GM21360 (cell line): ENCODE data around the gene SUN5.

Source experiments
- ATAC-seq: cut with Tn5 transposase; IDR thresholded peaks from one replicate; pipeline ENCODE4 v1.9.1; 2021; ENCODE audit warnings: mild to moderate bottlenecking, moderate library complexity; ENCODE audit not compliant: unreplicated experiment

The SUN5 gene

DNA sequence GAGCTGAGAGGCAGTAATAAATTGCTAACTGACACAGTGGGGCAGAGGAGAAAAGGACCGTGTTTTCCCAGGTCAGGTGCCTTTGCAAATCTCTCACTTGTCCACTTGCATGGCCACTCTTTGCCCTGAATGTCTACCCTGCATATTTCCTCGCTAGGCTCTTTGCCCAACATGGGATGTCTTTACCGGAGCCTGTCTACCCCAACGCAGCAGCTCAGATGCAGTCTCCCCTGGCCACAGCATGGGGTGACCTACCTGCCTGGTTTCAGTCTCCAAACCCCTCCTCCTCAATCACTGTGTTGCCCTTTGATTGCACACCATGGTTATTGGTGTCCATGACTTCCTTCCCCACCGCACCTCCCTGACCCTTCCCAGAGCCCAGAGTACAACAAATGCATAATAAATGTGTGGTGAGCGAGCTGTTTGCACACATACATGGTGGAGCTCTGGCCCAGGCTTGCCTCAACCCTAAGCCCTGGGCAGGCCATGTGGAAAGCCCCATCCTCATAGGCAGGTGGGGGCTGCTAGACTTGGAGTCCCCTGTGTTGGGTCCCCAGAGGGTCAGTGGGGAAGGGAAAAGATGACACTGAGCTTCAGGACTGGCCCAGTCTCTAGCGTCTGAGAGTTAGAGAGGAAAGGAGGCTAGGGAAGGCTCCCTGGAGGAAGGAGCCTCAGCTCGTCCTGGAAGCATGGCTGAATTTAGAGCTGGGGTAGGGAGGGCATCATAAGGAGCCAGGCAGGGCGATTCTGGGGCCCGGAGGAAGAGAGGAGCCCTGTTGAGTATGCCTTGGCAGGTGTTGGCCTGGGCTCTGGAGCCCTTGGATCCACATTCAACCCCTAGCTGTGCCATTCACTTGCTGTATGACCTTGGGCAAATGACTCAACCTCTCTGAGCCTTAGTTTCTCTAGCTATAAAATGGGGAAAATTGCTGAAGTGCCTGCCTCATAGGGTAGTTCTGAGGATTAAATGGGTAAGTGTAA lies 22.8 kb upstream of the SUN5 start:
- no peak for ATAC-seq

DNA sequence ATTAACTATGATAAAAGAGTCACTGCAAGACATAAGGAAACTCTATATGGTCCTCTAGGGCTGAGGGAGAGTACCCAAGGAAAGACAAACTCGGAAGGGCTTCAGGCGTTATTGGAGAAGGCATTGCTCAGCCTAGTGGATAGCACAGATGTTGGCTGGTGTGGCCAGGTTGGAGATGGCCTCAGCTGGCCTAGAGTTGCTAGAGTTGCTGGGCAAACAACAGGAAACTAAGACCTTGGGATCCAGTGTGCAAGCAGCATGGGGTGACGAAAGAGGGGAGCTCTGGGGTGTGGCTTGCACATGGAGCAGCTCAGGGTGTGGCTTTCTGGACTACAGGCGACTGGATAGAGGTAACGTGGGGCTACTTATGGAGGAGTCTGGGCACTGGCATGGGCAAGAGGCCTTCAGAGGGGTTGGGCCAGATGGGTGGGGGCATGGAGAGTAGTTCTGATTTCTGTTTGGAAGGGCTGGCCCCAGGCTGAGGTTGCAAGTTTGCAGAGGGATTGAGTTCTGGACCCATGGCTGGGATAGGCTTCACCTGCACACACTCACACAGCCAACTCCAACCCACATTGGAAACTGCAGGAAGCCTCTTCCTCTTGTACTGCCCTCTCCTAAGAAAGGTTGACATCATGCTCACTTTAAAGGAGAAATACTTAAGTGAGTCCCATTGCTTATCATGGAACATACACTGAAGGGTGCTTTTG lies 22.0 kb upstream of the SUN5 start:
- ATAC-seq = no peak

DNA sequence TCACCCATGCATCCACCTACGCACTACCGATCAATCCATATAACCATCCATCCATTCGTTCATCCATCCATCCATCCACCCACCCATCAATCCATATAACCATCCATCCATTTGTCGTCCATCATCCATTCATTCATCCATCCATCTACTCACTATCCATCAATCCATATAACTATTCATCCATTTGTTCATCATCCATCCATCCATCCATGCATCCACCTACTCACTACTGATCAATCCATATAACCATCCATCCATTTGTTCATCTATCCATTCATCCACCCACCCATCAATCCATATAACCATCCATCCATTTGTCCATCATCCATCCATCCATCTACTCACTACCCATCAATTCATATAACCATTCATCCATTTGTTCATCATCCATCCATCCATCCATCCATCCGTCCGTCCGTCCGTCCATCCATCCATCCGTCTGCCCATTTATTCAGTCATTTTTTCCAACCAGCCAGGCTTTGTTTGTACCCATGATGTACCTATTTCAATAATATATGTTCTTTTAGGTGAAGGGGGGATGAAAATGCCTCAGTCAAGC lies 21.2 kb upstream of the SUN5 start:
- no peak for ATAC-seq

- ATAC-seq = no peak
These were observed 20.5 kb upstream of the SUN5 start for GRCh38 chr20:33024609-33025317.

GRCh38 chr20:33024243-33024560 lies 20.0 kb upstream of the SUN5 start:
- ATAC-seq = no peak

- ATAC-seq = no peak
These were observed 19.4 kb upstream of the SUN5 start for GRCh38 chr20:33023439-33024242.

DNA sequence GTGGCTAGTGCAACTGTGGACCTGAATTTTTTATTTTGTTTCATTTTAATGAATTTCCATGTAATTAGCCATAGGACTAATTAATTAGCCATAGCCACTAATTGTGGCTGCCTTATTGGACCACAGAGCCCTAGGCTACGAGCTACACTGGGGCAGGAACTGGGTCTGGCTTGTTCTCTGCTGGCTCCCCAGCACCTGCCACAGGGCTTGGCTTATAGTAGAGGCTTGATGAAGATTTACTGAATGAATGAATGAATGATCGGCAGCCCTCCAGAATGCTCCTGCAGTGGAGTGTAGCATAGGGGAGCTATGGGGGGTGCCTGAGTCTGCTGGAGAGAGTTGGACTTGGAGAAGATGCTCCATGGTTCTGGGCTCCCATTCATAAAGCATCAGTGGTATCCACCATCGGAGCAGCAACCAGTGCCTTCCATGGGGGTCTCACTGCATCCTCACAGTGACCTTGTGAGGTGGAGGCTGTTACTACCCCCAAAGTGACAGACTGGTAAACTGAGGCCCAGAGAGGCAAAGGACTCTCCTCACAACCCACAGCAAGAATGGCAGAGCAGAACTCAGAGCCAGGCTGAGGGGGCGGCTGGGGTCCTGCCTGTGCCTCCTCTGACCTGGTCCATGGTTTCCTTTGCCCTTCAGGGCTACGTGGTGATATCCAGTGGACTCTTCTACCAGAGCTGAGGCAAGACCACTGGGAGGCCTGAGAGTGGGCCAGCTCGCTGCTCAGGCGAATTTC lies 18.6 kb upstream of the SUN5 start:
- no peak for ATAC-seq

GRCh38 chr20:33022289-33022688 lies 18.1 kb upstream of the SUN5 start:
- ATAC-seq = no peak

DNA sequence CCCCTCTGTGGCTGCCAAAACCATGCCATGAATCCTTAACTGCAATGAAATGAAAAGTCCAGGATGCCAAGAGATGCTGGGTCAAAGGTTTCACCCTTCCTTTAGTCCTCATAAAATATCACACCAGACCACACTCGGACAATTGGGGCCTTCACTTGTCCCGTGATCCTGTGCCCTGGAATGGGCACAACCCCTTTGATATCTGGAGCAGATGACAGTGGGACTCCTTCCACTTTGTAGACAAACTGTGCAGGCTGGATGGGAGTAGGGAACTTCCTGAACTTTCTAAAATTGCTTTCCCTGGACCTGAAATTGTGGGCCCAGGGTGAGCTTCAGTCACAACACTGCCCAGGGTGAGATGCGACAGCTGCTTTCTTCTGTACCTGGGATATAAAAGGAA lies 17.6 kb upstream of the SUN5 start:
- no peak for ATAC-seq

GRCh38 chr20:33020278-33021161 lies 16.3 kb upstream of the SUN5 start:
- ATAC-seq = no peak

DNA sequence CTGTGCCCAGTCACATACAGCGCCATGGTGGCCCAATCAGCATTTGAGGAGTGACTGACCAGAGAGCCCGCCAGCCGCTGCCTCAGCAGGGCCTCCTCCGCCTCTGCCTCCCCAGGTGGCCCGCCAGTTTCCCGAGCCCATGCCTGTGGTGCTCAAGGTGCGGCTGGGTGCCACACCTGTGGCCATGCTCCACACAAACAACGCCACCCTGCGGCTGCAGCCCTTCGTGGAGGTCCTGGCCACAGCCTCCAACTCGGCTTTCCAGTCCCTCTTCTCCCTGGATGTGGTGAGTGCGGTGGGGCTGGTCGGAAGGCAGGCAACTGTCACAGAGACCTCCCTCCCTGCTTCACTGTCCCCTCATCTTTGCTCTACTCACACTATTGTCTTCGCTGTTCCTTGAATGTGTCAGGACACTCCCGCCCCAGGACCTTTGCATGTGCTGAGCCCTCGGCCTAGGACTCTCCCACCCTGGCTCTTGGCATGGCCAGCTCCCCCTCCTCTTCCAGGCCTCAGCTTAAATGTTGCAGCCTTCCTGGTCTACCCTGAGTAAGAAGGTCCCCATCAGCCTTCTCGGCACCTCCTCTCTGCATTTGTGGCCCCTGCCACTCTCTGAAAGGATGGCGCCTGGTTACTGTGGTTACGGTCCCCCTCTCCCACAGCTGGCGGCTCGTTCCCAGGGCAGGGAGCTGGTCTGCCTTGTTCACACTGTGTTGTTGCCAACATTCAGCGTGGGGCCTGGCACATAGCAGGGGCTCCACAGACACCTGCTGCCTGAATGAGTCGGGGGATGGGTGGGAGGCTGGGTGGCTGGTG lies 15.4 kb upstream of the SUN5 start:
- no peak for ATAC-seq

DNA sequence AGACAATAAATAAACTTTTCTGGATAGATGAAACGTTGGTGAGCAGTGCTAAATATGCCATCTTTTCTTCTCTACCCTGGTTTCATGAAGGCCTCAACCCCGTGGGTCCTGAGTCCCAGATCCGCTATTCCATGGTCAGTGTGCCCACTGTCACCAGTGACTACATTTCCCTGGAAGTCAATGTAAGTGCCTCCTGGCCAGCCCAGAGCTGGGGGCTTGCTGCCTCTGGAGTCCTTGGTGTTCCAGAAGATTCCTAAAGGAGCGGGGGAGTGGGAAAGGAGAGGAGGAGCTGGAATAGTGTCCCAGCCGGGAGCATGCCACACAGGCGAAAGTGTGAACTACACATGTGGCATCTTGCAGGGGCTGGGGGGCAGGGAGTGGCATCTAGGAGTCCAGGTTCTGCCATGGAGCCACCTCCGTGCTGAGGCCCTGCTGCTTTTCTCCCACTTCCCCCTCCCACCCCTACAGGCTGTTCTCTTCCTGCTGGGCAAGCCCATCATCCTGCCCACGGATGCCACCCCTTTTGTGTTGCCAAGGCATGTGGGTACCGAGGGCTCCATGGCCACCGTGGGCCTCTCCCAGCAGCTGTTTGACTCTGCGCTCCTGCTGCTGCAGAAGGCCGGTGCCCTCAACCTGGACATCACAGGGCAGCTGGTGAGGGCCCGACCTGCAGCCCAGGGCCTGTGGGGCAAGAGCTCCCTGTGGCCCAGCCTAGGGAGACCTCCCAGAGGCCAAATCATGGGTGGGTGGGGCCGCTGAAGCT lies 14.1 kb upstream of the SUN5 start:
- ATAC-seq = no peak

DNA sequence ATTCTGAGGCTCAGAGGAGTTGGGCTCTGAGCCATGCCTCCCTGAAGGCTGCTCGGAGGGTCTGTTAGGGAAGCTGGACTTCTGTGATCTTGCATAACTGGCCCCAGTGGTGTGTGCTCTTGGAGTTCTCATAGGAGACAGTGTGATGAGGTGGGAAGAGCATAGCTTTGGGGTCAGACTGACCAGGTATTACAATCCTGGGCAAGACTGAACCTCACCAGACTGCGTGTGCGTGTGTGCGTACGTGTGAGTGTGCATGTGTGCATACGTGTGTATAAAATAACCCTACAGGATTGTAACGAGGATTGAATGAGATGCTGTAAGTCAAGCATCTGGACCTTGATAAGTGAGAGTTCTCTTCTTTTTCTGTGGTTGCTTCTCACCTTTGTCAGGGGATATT lies 13.3 kb upstream of the SUN5 start:
- ATAC-seq = no peak

GRCh38 chr20:33016581-33017109 lies 12.4 kb upstream of the SUN5 start:
- no peak for ATAC-seq

DNA sequence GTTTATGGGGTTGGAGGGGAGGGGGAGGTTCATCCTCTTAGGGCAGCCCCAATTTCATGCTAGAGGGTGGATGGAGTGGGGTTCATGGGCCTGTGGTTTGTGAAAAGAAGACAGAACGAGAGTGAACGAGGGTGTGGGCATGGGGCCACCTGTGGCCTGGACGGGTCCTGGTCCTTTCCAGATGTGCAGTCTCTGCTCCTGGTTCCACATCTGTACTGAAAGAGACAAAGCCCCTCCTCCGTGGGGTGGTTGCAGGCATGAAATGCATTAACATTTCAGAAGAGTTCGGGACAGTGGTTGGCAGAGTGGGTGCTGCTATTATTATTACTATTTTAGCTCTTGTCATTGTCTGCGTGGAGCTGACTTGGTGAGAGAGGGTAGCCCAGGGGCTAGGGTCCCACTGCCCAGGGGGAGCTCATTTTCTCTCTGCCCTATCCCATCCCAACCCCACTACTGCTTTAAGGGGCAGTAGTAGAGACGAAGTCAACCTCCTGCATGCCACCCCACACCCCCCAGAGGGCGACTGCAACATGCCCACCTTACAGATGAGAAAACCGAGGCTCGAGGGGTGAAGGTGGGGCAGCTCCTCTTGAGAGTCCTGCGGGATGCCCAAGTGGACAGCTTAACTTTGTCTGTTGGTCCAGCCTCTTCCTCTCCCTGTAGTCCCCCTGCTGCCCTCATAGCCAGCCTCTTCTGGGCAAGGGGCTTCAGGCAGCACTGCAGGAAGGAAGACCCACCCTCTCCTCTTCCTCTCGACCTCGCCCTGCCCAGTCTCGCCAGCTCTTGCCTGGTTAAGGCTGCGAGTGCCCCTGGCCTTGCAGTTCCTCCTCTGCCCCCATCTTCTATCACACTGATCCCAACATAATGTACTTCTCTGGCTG lies 11.7 kb upstream of the SUN5 start:
- no peak for ATAC-seq

DNA sequence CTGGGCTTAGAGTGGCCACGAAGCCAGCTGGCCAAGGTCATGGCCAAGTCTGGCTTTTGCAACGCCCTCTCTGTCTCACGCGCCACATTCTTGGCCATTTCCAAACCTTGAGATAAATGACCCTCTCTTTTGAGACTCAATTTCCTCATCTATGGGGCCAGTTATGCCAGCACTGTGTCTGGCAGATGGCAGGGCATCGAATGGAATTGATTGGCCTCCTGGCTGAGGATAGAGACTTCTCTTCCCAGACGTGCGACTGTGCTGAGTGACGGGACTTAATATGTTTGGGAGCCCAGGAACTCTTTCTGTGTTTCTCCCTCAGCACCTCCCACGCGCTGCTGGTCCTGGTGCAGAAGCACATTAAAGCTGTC lies 10.9 kb upstream of the SUN5 start:
- ATAC-seq = no peak
